Suprapubic skin (tissue), 3 donors: ENCODE data around the gene CGNL1.

ENCODE experiments used
- POLR2A ChIP-seq, 2 donors: fragments of 450-650 bp; IDR thresholded peaks; one replicate each; pipeline ENCODE4 v1.6.1; 2017; ENCODE audit warnings: antibody characterized with exemption in 2 of 2, mild to moderate bottlenecking in 2 of 2, moderate library complexity in 2 of 2
- TF ChIP-seq, protein P1 (sequence below), 2 donors: fragments of 200-600 bp in 1 of 2; fragments of 450-650 bp in 1 of 2; sonication (generic) in 1 of 2; IDR thresholded peaks; one replicate each; pipeline ENCODE4 v1.5.1; 2016 to 2019; ENCODE audit warnings: antibody characterized with exemption in 2 of 2, mild to moderate bottlenecking in 1 of 2, moderate library complexity in 1 of 2

DNA sequence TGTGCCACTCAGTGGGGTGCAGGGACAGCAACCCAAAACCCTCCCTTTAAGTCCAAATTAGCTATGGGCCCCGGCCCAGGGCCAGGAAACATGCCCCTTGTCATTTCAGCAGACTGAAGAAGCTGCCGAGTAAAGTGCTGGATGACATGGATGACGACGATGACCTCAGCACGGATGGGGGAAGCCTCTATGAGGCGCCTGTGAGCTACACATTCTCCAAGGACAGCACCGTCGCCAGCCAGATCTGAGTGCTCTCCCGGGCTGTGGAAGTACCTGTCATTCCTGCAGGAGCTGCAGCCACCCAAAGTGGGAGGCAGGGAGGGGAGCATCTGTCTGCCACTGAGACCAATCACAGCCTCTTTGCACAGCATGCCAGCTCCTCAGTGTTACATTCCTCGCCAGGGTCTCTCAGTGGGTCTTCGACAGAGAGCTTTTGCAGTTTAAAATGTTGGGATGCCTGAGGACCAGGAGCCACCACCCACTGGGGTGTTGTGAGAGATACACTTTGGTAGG lies 171.0 kb downstream of the CGNL1 start:
- TF ChIP-seq, protein P1, sequence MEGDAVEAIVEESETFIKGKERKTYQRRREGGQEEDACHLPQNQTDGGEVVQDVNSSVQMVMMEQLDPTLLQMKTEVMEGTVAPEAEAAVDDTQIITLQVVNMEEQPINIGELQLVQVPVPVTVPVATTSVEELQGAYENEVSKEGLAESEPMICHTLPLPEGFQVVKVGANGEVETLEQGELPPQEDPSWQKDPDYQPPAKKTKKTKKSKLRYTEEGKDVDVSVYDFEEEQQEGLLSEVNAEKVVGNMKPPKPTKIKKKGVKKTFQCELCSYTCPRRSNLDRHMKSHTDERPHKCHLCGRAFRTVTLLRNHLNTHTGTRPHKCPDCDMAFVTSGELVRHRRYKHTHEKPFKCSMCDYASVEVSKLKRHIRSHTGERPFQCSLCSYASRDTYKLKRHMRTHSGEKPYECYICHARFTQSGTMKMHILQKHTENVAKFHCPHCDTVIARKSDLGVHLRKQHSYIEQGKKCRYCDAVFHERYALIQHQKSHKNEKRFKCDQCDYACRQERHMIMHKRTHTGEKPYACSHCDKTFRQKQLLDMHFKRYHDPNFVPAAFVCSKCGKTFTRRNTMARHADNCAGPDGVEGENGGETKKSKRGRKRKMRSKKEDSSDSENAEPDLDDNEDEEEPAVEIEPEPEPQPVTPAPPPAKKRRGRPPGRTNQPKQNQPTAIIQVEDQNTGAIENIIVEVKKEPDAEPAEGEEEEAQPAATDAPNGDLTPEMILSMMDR (IDR thresholded peaks at IDR 0.05): no peak
- TF ChIP-seq POLR2A (IDR thresholded peaks at IDR 0.05): no peak
